GM12874 (cell line): ENCODE measurements around the gene GLB1L2.

Experiments used
- TF ChIP-seq, protein P1 (sequence below): IDR thresholded peaks from 2 replicates; pipeline ENCODE4 v1.5.1; 2011; ENCODE audit warnings: low read depth, mild to moderate bottlenecking, control low read depth, low read length, moderate library complexity; ENCODE audit not compliant: insufficient read depth

GLB1L2 gene

DNA sequence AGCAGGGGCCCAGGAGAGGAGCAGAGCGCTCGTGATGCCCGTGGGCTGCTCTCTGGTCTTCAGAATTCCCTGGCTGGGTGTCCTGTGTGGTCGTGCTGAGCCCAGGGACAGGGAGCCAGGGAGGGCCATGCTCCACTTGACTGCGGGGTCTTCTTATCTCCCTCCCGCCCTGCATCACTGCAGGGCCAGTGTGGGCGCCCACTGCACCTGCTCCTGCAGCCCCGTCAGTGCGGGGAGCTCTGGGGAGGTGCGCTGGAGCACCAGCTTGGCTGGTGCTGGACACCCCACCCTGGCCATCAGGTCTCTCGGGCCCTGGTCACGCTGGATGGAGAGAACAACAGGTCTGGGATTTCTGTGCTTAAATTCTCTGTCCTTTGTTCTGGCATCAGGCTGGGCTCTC lies 48.4 kb downstream of the GLB1L2 start:
- TF ChIP-seq, protein P1, sequence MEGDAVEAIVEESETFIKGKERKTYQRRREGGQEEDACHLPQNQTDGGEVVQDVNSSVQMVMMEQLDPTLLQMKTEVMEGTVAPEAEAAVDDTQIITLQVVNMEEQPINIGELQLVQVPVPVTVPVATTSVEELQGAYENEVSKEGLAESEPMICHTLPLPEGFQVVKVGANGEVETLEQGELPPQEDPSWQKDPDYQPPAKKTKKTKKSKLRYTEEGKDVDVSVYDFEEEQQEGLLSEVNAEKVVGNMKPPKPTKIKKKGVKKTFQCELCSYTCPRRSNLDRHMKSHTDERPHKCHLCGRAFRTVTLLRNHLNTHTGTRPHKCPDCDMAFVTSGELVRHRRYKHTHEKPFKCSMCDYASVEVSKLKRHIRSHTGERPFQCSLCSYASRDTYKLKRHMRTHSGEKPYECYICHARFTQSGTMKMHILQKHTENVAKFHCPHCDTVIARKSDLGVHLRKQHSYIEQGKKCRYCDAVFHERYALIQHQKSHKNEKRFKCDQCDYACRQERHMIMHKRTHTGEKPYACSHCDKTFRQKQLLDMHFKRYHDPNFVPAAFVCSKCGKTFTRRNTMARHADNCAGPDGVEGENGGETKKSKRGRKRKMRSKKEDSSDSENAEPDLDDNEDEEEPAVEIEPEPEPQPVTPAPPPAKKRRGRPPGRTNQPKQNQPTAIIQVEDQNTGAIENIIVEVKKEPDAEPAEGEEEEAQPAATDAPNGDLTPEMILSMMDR: no peak

DNA sequence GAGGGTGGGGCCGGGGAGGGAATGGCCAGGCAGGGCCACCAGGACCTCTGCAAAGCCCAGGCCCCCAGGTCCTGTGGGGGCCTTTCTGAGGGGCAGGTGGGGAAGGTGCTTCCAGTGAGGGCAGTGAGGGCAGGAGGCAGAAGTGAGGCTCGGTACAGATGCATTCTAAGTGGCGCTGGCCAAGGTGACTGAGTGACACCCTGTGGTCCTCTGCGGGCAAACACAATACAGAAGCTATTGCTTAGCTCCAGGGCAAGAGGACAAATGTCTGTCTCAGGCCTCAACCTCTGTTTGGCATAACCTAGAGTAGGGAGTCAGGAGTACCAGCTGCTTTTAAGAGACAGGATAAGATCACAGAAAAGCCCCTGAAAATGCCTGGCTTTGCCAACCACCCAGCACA lies 49.0 kb downstream of the GLB1L2 start:
- TF ChIP-seq, protein P1: no peak

DNA sequence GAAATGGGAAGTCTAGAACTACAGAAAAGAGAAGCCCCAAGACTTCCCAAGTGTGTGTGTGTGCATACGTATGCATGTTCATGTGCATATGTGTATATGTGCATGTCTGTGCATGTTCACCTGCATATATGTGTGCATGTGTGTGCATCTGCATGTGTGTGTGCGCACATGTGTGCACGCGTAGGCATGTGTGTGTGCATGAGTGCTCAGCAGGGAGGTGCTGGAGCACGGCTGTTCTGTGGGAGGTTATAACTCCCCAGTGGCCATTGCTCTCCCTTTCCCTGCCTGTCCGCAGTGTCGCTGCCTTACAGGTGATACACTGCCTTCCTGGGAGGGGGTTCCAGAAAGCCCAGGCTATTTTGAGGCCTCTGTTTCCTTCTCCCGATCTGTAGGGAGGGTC lies 50.5 kb downstream of the GLB1L2 start:
- TF ChIP-seq, protein P1: no peak

DNA sequence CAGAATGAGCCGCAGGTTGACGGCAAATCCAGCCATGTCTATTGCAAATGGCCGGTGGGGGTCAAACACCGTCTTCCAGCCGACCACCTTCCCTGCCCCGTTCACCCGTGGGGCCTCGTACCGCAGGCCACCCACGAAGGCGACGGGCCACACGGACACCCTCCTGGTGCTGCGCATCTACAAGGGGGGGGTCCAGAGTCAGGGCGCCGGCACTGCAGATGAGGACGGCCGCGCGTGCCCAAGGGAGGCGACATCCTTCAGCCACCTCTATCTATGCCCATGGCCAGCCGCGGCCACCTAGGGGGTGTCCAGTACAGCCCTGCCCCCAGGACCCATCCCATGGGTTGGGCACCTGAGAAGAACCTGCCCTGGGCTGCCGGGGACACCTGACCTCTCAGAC lies 51.0 kb downstream of the GLB1L2 start:
- TF ChIP-seq, protein P1: no peak

DNA sequence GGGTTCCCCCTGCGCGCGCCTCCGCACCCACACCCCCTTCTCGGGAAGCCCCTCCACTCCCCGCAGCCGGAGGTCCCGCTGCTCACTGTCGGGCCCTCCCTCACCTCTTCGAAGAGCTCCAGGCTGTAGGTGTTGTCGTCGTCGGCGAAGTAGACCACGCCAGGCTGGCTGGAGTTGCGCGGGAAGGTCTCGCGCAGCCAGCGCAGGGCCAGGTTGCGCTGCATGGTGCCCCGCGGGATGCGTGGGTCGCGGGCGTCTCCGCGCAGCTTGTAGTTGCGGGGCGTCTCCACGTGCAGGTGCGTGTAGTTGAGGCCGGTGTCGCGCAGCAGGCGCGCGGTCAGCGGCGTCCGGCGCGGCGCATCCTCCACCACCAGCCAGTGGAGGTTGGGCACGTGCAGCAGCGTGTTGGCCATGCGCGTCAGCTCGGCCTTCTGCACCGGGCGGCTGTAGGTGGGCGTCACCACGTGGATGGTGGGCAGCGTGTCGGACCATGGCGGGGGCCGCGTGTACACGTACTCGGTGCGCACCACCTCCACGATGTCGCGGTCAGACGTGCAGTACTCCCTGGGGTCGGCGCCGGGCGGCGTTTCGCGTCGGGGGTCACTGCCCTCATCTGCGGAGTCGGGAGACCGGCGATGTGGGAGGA lies 51.9 kb downstream of the GLB1L2 start:
- TF ChIP-seq, protein P1: no peak

DNA sequence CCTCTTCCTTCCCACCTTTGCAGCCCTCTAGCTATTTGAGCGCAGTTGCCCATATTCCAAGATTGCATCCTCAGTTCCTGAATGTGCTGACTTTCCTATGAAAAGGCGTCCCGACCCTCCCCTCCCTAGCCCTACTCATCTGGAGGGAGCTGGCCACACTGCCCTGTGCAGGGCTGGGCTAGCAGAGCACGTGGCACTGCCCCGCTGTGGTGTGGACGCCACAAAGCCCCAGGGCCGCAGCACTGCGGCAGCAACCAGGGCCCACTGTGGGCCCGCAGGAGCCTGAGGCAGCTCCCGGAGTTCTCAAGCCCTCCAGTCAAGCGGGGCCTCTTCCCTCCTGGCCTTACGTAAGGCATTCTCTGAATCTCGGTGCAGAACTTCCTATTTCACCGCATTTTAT lies 52.6 kb downstream of the GLB1L2 start:
- TF ChIP-seq, protein P1: no peak

DNA sequence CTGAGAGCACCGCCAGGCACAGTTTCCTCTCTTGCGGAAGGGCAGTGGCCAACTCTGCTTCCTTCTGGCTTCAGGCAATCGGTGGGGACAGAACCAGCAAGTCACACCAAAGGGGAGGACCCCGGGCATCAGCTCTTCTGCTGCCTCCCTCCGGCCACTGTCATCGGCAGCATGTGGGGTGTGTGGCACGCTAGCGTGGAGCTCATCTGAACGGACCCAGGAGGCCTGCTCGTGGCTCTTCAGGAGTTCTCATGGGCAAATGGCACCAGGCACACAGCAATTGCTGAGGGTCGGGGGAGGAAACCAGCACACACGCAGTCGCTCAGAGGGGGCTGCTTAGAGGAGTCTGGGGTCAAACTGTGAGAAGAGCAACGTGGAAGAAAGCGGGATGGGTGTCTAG lies 53.4 kb downstream of the GLB1L2 start:
- TF ChIP-seq, protein P1: no peak
